HG03521 (cell line): ENCODE measurements around the gene FAM20B.
"Not testable (repeated sequence)": the region's sequence is repeated elsewhere in the genome, so short reads cannot be mapped to it uniquely, and the experiment has no call there.

Experiments
- ATAC-seq: cut with Tn5 transposase; IDR thresholded peaks from one replicate; pipeline ENCODE4 v1.9.1; 2021; ENCODE audit warnings: mild to moderate bottlenecking, moderate library complexity; ENCODE audit not compliant: unreplicated experiment

FAM20B gene

DNA sequence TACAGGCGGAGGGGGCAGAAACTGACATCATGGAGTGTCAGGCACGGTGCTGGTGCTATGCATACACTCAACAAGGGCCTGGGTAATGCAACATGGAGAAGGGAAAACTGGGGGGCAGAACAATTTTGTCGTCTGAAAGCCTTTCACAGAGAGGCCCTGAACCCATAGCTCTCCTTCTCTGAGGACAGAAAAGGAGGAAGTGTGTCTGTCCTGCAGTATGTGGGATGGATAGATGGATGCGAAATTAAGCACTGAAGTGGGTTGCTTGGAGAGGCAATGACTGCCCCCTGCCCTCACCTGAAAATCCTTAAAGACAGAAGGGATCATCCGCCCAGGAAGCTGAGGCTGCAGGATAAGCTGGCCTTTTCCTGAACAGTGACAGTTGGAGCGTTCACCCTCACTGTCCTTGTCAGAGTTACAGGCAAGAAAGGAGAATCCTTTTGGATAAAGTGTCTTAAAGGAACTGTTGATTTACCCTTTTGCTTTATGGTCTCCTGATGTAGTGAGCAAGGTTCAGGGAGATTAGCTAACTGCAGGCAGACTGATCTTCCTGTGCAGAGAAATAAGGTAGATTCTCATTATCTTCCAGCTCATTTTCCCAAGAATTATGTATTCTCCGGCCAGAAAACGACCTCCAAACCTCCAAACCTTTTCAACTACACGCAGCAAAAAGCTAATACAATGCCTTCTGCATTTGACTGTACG is 1.6 kb upstream of the FAM20B start:
- ATAC-seq = no peak

GRCh38 chr1:179025975-179026812 is 500 bp downstream of the FAM20B start:
- ATAC-seq = peak; percentile 68

DNA sequence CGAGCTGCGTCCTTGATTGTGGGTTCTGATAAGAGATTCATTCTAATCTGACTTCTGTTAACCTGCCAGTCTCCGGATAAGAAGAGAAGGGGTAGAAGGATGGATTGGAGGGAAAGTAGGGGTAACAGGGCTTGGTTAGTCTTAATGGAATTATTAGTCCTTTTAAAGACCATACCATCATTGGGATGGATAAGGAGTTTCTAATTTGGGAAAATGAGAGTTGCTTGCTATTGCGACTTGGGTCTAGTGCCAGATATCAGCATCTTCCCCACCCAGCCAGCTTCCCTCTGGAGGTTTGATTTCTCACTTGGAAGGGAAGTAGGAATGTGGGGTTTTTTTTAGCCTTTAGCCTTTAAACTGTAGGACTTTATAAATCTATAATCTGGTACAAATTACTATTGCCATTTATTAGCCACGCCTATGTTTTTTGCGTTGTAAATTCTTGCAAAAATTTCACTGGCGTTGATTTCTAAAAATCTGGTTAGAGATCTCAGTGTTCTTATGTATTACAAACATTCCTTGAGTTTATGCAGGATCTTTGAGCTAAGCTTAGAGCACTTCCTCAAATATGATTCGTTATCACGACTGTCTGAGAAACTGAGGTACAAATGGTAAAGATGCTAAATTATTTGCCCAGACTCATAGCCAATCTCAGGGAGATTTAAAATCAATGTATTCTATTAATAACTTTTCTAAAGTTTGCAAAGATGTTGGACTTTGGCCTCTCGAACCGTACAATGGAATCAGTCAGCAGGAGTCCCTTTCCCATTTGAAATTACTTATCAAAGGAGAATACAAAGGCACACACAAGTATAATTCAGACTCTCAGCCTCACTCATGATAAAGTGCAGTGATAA is 1.3 kb downstream of the FAM20B start:
- no peak for ATAC-seq

- ATAC-seq = no peak
Observed at GRCh38 chr1:179029321-179029759, 3.6 kb downstream of the FAM20B start.

- no peak for ATAC-seq
Observed at GRCh38 chr1:179030130-179030529, 4.4 kb downstream of the FAM20B start.

- ATAC-seq = no peak
Observed at GRCh38 chr1:179030683-179031082, 5.0 kb downstream of the FAM20B start.

- no peak for ATAC-seq
Observed at GRCh38 chr1:179031284-179031683, 5.6 kb downstream of the FAM20B start.

DNA sequence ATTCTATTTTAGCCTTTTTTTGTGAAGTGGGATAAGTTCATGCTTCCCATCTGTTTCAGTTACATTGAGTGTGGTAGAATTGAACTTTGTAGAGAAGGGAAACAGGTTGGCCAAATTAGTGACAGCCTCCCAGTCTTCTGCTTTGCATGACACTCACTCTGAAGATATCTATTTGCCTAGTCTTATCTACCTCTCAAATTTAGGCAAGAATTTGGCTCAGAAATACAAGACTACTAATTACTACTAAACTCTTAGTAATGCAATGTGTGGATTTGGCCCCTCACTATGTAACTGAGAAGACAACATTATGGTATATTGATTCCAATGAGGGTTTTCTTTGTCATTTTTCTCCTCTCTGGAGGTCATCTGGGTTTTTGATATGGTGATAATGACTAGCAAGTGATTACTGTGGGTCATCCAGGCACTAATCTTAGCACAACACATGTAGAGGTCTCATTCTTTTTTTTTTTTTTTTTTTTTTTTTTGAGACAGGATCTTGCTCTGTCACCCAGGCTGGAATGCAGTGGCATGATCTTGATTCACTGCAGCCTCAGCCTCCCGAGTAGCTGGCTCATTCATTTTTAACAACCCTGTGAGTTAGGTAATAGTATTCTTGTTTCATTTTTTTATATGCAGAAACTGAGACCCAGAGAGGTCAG is 6.3 kb downstream of the FAM20B start:
- ATAC-seq = no peak

GRCh38 chr1:179034720-179035119 is 9.0 kb downstream of the FAM20B start:
- ATAC-seq = peak; percentile 91

GRCh38 chr1:179036844-179037465 is 11.3 kb downstream of the FAM20B start:
- ATAC-seq = peak; percentile 48

GRCh38 chr1:179038528-179039281 is 13.0 kb downstream of the FAM20B start:
- no peak for ATAC-seq

DNA sequence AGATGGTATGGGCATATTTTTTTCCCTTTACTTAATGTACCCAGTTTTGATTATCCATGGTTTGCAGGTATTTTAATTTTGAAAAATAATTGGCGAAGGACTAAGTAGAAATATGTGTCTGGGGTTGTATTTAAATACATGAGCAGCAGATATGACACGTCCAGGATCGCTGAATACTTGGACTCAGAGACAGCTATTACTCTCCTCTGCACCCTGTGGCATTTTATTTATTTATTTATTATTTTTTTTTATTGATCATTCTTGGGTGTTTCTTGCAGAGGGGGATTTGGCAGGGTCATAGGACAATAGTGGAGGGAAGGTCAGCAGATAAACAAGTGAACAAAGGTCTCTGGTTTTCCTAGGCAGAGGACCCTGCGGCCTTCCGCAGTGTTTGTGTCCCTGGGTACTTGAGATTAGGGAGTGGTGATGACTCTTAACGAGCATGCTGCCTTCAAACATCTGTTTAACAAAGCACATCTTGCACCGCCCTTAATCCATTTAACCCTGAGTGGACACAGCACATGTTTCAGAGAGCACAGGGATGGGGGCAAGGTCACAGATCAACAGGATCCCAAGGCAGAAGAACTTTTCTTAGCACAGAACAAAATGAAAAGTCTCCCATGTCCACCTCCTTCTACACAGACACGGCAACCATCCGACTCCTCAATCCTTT is 13.9 kb downstream of the FAM20B start:
- not testable (repeated sequence) for ATAC-seq

DNA sequence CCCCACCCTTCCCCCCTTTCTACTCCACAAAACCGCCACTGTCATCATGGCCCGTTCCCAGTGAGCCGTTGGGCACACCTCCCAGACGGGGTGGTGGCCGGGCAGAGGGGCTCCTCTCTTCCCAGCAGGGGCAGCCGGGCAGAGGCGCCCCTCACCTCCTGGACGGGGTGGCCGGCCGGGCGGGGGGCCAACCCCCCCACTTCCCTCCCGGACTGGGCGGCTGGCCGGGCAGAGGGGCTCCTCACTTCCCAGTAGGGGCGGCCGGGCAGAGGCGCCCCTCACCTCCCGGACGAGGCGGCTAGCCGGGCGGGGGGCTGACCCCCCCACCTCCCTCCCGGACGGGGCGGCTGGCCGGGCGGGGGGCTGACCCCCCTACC is 14.5 kb downstream of the FAM20B start:
- ATAC-seq = not testable (repeated sequence)

GRCh38 chr1:179042087-179042486 is 16.4 kb downstream of the FAM20B start:
- no peak for ATAC-seq

DNA sequence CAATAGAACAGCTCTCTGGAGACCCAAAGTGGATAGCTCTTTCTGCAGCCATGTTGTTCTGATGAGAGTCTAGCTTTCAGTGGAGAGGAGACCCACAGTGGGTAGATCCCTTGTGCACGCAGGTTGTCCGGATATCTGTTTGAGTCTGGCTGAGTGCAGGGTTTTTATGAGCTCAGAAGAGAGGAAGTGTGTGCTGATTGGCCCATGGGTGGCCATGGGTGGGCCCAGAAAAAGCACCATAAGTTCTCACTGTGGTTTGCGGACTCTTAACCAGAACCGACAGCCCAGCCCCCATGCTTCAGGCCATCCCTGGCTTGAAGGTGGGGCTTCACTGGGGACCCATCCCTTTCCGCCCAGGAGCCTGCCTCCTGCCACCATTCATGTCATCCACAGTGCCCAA is 17.0 kb downstream of the FAM20B start:
- no peak for ATAC-seq

DNA sequence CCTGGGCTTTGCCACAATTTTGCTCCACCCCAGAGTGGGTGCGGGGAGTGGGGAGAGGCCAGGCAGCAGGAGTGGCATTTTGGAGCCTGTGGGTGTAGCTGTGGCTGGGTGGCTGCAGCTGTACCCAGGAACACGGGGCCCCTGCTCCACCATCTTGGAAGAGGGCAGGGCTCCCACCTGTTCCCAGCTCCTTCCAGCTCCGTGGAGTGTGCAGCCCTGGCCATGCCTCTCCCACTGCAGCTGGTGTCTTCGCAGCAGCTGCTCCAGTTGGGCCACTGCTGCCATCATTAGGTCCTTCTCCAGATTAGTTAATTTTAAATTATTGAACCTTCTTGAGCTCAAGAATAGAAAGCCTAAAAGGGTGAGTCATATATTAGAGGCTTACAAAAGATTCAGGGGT is 17.6 kb downstream of the FAM20B start:
- ATAC-seq = no peak

DNA sequence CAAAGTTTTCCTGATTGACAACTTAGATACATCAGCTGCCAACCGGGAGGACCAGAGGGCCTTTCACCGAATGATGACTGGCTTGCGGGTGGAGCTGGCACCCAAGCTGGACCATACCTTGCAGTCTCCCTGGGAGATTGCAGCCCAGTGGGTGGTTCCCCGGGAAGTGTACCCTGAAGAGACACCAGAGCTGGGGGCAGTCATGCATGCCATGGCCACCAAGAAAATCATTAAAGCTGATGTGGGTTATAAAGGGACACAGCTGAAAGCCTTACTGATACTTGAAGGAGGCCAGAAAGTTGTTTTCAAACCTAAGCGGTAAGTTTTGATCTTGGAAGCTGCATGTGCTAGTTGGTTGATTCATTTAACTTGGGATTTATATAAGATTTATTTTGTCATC is 18.2 kb downstream of the FAM20B start:
- ATAC-seq = no peak

GRCh38 chr1:179046808-179047635 is 21.3 kb downstream of the FAM20B start:
- no peak for ATAC-seq
